Stromal cell of bone marrow (primary cell): Measurements from ENCODE around the gene NANOG.
A peak's percentile ranks its signal among the peaks of the same experiment; 100 is the strongest.
"Not testable (repeated sequence)": the region's sequence is repeated elsewhere in the genome, so short reads cannot be mapped to it uniquely, and the experiment has no call there.

Experiments
- DNase-seq: peaks from one replicate; pipeline ENCODE4 v3.0.0-alpha.2; 2012; ENCODE audit warnings: low read depth

NANOG gene

DNA sequence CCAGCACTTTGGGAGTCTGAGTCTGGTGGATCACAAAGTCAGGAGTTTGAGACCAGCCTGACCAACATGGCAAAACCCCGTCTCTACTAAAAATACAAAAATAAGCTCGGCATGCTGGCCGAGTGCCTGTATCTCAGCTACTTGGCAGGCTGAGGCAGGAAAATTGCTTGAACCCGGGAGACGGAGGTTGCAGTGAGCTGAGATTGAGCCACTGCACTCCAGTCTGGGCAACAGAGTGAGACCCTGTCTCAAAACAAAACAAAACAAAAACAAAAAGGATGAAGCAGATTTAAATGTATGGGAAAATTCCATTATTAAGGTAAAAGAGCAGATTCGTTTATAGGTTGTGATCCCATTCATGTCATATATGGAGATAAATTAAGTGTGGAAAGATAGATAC, 17.1 kb downstream of the NANOG start:
- DNase-seq: not testable (repeated sequence)

DNA sequence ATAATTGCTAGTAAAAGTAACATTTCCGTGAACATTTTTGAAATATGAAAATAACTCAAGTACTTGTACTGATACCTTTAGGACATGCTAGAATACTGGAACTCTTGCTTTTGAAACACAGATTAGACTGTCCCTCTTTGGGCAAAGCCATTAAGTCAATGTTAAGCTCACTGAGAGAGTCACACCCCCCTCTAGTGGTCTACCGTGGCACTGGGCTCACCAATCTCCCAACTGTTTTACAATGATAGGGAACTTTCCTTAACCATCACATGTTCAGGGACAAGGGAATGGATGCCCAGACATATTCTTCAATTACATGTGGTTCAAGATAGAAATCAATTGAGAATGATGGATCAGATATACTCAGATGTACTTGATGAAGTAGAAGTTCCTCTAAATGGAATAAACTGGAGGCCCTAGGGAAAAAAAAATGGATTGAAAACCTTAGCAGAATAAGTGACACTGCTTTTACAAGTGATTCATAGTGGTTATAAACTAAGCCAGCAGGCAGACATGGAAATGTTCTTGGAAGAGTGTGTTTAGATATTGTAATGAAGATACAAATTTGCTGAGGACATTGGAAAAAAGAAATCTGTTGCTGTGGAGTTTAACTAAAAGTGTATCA, 17.8 kb downstream of the NANOG start:
- DNase-seq: peak; percentile 73

DNA sequence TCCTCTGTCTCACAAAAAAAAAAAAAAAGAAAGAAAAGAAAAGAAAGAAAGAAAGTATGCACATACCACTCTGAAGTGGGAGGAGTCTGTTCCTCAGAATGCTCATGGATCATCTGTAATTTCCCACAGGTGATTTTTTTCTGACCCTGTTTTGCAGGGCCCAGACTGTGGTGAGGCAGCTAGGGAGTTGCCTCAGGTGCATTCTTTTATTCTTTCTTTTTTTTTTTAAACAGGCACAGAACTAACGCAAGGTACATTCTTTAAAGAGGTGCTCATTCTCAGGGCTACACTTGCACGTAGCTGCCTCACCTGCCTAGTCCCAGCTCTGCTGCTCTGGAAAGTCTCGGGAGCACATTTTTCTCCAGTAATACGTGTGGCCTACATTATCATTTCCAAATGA, 36.6 kb downstream of the NANOG start:
- not testable (repeated sequence) for DNase-seq

DNA sequence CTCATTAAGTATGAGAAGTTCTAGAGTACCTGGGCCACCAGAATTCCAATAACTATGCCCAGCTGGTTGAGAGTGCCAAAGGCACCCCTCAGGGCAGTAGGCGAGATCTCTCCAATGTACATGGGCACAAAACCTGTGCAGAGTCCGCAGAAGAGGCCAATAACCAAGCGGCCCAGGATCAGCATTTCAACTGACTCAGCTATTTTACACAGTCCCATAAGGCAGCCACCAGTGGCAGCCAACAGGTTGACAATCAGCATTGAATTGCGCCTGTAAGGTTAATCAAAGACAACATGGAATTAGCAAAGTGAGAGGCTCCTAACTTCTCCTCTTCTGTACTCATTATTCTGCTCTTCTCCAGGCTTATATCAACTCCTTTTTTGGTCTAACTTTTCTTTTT, 40.5 kb downstream of the NANOG start:
- not testable (repeated sequence) for DNase-seq

DNA sequence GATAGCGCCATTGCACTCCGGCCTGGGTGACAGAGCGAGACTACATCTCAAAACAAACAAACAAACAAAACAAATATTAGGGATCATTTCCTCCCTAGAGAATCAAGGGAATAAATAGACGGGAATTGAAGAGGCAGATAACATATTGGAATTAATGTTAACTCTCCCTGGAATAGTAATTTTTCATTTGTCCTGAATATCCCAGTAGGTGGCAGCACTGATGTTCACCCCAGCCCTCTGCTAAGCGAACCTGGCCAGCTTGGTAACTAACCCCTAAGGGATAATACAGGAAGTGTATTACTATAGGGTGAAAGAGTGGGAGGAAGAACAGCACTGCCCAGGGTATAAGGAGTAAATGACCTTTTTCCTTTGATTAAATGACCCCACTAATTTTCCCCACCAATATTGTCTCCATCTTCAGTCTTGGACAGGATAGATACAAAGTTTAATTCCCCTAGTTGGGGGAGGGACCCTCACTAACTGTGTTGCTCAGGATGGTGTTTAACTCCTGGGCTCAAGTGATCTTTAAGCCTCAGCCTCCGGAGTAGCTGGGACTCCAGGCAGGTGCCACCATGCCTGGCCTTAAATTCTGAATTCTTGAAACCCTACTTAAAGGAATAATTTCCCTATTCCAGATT, 43.0 kb downstream of the NANOG start:
- DNase-seq: peak; percentile 33

DNA sequence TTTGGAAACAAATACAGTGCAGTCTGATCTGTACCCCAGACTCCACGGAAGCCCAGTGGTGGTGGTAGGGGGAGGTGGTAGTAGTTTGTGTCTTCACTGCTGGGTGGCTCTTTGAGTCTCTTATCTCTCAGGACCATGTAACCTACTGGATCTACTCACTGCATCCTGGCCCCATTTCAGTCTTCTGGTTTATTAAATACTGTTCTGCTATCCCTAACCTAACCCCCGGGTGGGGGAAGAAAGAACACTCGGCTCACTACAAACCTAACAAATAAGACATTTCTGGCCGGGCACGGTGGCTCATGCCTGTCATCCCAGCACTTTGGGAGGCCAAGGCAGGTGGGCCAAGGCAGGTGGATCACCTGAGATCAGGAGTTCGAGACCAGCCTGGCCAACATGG, 44.0 kb downstream of the NANOG start:
- not testable (repeated sequence) for DNase-seq

DNA sequence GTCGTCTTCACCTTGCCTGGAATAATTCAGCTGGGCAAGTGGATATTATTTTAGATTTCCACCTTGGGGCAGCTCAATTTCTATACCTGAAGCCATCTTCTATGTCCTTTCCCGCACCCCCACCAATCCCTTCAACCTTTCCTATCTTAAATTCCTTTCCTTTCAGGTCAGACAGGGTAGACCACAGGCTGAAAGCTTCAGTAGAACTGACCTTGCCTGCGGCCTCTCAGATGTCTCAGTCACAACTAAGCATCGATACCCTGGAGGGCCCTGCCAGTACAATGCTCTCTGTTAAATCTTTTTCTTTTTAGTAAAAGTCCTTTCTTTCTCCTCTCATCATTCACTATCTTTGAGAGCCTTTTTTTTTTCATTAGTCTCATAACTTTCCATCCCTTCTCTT, 44.6 kb downstream of the NANOG start:
- no peak for DNase-seq

DNA sequence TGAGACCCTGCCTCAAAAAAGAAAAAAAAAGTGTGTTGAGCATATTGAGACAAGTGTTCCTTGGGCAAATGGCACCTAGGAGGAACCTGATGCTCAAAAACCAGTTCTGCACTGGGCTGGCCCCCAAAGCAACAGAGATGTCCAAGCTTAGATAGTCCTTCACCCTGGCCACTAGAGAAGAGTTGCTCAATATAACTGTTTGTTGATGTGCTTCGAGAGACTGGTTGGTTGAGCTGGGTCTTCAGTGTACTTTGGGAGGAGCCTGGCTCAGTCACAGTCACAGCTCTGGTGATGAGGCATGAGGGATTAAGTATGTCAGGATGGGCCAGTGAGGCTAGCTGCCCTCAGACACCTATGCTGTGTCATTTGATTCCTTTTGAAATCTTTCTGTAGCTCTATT, 45.5 kb downstream of the NANOG start:
- no peak for DNase-seq

DNA sequence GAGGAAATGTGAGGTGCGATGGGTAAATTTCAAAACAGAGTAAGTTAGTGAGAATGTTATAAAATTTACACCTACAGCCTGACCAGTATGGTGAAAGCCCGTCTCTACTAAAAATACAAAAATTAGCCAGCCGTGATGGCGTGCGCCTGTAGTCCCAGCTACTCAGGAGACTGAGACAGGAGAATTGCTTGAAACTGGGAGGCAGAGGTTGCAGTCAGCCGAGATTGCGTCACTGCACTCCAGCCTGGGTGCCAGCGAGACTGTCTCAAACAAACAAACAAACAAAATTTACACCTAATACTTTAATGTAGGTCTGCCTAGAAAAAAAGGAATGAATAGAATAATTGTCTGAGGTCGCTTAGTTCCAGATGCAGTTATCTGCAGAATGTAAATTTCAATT, 45.9 kb downstream of the NANOG start:
- DNase-seq: no peak

DNA sequence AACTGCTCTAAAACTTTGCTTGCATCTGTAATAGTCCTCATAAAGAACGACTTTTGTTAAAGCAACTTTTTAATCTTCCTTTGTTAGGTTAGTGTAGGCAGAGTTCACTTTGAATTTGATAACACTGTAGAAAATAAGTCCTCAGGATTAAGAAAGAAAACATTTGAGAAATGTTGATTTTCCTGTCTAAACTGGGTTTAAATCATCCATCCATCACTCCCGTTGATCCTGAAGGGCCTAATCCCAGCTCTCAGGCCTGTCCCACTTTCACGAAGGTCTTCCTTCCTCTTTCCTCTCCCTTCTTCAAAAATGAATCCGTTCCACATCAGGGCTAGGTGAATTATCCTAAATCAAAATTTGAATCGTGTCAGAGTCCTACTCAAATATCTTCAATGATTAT, 46.6 kb downstream of the NANOG start:
- no peak for DNase-seq

DNA sequence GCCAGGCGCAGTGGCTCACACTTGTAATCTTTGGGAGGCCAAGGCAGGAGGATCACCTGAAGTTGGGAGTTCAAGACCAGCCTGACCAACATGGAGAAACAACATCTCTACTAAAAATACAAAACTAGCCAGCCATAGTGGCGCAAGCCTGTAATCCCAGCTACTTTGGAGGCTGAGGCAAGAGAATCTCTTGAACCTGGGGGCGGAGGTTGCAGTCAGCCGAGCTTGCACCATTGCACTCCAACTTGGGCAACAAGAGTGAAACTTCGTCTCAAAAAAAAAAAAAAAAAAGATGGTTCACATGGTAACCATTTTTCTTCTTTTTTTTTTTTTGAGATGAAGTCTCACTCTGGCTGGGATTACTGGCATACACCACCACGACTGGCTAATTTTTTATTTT, 48.2 kb downstream of the NANOG start:
- no peak for DNase-seq

DNA sequence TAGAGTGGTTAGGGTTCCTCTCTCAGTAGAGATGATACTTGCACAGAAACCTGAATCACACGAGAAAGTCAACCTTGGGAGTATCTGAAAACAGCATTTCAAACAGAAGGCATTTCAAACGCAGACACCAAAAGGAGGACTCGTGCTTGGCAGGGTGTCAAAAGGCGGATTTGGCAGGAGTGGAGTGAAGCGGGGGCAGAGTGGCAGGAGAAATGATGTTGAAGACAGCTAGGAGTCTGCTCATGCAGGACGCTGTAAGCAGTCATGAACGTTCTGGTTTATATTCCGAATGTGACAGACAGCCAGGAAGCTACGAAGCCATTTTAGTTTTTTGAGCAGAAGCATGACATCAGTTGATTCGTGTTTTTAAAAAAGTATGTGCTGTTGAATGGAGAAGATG, 50.0 kb downstream of the NANOG start:
- peak; percentile 18 for DNase-seq

DNA sequence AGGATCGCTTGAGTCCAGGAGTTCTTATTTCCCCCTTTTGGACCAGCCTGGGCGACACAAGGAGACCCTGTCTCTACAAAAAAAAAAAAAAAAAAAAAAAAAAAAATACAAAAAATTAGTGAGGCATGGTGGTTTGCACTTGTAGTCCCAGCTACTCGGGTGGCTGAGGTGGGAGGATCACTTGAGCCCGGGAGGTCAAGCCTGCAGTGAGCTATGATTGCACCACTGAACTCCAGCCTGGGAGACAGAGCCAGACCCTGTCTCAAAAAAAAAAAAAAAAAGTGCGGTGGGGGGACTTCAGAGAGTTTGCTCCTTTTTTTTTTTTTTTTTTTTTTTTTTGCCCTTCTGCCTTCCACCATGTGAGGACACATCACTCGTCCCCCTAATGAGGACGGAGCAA, 50.6 kb downstream of the NANOG start:
- not testable (repeated sequence) for DNase-seq

DNA sequence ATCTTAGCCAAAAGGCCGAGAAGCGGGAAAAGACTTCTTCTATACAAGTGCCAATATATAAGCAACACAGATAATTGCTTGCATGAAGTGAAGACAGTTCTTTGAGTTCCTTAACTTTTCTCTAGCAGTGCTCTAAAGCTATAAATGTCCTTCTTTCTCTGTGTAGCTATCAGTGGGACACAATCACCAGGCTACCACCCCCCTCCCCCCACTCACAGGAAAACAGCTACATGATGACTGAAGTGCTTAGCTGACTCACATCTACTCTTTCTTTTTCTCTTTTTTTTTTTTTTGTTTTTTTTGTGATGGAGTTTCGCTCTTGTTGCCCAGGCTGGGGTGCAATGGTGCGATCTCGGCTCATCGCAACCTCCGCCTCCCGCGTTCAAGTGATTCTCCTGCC, 53.2 kb downstream of the NANOG start:
- DNase-seq: not testable (repeated sequence)

DNA sequence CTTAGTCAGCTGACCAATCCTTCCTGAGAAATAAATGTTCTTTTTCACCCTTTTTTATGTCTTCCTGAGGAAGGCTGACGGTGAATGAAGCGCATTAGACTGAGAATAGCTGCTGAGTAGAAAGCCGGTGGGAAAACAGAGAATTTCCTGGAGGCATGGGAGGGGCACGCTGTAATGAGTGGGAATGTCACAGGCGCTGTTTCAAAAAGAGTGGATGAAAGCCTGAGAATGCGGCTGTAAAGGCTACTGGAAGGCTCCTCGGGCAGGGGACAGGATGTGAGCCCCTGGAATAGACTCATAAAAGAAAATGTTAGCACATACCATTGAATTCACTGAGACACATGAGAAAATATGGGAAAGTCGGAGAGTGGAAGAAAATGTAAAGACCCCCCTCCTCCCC, 53.9 kb downstream of the NANOG start:
- DNase-seq: not testable (repeated sequence)

DNA sequence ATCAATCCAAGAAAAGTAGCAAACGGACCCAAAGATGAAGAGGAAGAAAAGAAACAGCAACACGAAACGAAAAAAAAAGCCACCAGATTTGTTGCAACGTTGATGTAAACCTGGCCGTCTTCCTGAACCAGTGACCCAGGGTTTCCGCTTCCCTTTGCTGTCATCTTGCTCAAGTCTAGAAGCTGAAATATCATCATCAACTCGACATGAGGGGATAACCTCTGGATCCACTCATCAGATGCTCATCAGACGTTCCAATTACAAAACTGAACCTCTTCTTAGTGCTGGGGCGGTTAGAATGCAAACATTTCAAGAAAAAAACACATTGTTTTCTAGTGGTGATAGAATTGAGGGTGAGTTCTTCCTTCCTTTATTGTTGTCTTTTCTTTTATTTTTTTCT, 54.4 kb downstream of the NANOG start:
- DNase-seq: not testable (repeated sequence)

DNA sequence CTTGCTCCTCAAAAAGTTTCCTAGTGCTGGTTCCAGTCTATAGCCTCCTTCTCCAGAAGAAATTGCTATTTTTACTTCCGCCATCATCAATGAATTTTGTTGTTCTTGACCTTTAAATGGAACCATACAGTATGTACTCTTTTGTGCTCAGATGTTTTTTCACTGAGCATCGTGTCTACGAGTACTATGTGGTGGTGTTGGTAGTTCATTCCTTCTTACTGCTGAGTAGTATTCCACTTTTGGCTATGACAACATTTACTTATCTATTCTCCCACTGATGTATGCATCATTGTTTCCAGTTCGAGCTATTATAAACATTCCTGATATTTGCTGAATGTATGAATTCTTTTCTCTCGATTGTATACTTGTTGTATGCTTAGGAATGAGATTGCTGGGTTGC, 54.9 kb downstream of the NANOG start:
- no peak for DNase-seq

DNA sequence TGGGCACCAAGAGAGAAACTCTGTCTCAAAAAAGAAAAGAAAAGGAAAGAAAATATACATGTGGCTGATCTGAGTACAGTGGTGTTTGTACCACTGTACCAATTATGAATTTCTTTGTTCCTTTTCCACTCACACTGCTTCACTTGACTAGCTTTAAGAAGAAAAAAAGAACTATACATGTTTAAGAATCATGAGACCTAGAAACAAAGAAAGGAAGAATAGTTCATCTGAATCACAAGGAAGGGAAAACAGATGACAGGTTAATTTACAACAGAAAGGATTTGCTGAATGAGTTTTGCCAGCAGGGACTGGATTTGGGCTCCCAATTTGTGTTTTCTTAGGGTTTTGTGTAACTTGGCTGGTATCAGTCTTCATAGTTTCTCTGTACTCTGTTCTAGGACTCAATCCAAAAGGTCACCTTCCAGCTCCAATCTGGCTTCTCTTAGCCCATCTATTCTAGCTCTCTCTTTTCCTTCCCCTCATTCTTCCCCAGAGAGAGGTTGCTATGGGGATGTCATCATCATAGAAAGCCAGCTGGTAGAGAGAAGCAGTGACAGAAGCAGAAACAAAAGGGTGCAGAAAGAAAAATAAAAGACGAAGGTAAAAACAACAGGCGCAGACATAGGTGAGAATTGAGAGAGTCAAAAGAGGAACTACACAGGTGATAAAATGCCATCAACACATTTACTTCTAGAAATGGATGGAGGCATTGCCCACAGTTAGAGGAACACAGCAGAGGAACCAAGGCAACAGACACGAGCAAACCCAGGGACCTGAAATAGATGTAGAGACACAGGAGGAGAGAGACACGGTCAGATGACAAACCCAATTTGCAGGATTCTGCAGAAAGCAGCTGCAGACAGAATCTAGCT, 58.3 kb downstream of the NANOG start:
- peak; percentile 48 for DNase-seq

DNA sequence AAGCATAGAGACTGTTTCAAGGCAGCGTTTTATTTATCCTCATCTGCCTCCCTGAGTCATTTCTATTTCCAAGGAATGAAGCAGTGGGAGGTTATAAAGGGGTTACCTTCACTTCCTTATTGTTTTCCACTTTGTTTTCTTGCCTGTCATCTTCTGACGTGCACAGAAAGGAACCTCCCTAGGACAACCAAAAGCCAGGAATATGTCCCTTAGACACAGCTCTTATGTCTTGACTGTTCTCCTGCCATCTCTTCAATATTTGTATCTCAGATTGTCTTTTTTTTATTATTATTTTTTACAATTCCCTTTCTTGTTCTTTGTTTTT, 58.9 kb downstream of the NANOG start:
- DNase-seq: not testable (repeated sequence)
